Measurements from ENCODE around the gene TMC2. TPM values are rescaled to one million over a fixed set of nuclear protein-coding genes. Genes with fewer than 3 reads are reported as not detected.
"Not testable (repeated sequence)": the region's sequence is repeated elsewhere in the genome, so short reads cannot be mapped to it uniquely, and the experiment has no call there.

The TMC2 gene
- total RNA-seq, 2 donors from 2014 or later, result 0.24 TPM; not detected in 1

DNA sequence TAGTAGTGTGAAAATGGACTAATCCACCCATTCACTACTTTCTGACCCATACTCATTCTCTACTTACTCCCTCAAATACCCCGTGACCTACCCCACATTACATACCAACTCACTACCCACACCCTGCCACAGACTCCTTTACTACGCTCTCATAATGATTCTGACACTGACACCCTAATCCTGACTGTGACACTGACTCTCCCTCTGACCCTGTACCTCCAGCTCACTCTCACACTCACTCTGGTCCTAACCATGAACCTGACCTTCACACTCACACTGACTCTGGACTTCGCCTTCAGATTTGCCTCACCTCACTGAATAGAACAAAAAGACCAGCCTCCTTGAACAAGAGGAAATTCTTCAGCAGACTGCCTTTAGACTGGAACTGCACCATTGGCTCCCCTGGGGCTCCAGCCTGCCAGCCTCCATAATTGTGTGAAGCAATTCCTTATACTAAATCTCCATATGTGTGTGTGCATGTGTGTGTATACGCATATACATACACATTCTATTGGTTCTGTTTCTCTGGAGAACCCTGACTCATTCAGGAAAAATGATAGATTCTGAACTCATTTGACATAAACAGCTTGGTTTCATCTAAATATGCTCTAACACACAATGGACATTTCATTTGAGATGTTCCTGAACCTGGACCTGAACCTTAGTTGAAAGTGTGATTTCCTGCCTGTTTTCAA, 17.1 kb upstream of the TMC2 start:
- Mint-ChIP-seq H3K9me3 (no peaks in the 10 kb centered on the region), H3K27me3 (ENCODE audit: insufficient read depth) (peaks cover 63% of the 10 kb centered on the region), H3K36me3 (ENCODE audit: low read depth) (no peaks in the 10 kb centered on the region), H3K4me3 (no peak overlapping the region), H3K27ac (no peak overlapping the region), H3K4me1 (no peaks in the 10 kb centered on the region)
- Histone ChIP-seq H3K9me3 (ENCODE audit: control insufficient read depth, low read length) (no peaks in the 10 kb centered on the region), H3K9ac (ENCODE audit: extremely low read depth, low read length, poor library complexity, severe bottlenecking) (no peak overlapping the region), H3K27me3 (ENCODE audit: control insufficient read depth, insufficient read depth, low read length, poor library complexity, severe bottlenecking) (peaks cover 52% of the 10 kb centered on the region), H3K36me3 (ENCODE audit: control insufficient read depth, insufficient read depth, low read length) (no peaks in the 10 kb centered on the region), H3K27ac (ENCODE audit: low read depth, low read length) (no peak overlapping the region), H3K4me3 (ENCODE audit: low read length) (no peak overlapping the region), H3K4me1 (ENCODE audit: control insufficient read depth, insufficient read depth, low read length) (no peaks in the 10 kb centered on the region)
- TF ChIP-seq, protein P1, sequence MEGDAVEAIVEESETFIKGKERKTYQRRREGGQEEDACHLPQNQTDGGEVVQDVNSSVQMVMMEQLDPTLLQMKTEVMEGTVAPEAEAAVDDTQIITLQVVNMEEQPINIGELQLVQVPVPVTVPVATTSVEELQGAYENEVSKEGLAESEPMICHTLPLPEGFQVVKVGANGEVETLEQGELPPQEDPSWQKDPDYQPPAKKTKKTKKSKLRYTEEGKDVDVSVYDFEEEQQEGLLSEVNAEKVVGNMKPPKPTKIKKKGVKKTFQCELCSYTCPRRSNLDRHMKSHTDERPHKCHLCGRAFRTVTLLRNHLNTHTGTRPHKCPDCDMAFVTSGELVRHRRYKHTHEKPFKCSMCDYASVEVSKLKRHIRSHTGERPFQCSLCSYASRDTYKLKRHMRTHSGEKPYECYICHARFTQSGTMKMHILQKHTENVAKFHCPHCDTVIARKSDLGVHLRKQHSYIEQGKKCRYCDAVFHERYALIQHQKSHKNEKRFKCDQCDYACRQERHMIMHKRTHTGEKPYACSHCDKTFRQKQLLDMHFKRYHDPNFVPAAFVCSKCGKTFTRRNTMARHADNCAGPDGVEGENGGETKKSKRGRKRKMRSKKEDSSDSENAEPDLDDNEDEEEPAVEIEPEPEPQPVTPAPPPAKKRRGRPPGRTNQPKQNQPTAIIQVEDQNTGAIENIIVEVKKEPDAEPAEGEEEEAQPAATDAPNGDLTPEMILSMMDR (conservative IDR thresholded peaks at IDR 0.05), result no peak
- WGBS, 2 experiments (ENCODE audit: insufficient coverage in 1 of 2, insufficient read length in 1 of 2), result 83 to 95% methylated on average over 3 to 4 of the region's 4 CpGs
- DNase-seq, result no peak

DNA sequence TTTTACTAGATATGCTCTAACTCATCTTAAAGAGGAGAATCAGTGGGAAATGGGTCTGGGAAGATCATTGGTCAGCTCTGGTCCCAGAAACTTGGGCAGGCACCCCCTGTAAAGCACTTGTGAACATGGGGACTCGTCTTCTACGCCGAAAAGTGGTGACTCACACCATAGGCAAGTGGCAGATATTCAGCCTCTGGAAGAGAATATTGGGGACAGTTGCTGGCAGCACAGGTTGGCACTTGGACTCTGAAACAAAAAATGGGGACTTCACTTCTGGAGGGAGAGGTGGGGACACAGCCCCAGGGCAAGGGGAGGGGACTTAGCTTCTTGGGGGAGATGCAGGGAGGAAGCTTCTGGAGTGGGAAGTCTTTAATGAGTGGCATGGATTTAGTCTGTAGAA, 15.8 kb upstream of the TMC2 start:
- no peak overlapping the region for H3K27ac ChIP-seq (ENCODE audit: low read depth, low read length)
- H3K4me3 ChIP-seq (ENCODE audit: low read length), result no peak overlapping the region
- H3K9me3 ChIP-seq (ENCODE audit: control insufficient read depth, low read length), result no peaks in the 10 kb centered on the region
- no peaks in the 10 kb centered on the region for H3K36me3 Mint-ChIP-seq (ENCODE audit: low read depth)
- H3K4me1 Mint-ChIP-seq, result peaks cover 2% of the 10 kb centered on the region
- no peak overlapping the region for H3K4me3 Mint-ChIP-seq
- peaks cover 74% of the 10 kb centered on the region for H3K27me3 Mint-ChIP-seq (ENCODE audit: insufficient read depth)
- no peak overlapping the region for H3K27ac Mint-ChIP-seq
- no peaks in the 10 kb centered on the region for H3K36me3 ChIP-seq (ENCODE audit: control insufficient read depth, insufficient read depth, low read length)
- TF ChIP-seq, protein P1 (conservative IDR thresholded peaks at IDR 0.05), result no peak
- no peak for DNase-seq
- H3K27me3 ChIP-seq (ENCODE audit: control insufficient read depth, insufficient read depth, low read length, poor library complexity, severe bottlenecking), result peaks cover 47% of the 10 kb centered on the region
- no peaks in the 10 kb centered on the region for H3K9me3 Mint-ChIP-seq
- WGBS, 2 experiments (ENCODE audit: insufficient coverage in 1 of 2, insufficient read length in 1 of 2), result 91% methylated on average over 3 of the region's 3 CpGs; no CpG with 5 or more reads in 1 of the 2 experiments
- H3K4me1 ChIP-seq (ENCODE audit: control insufficient read depth, insufficient read depth, low read length), result no peaks in the 10 kb centered on the region
- H3K9ac ChIP-seq (ENCODE audit: extremely low read depth, low read length, poor library complexity, severe bottlenecking), result no peak overlapping the region

DNA sequence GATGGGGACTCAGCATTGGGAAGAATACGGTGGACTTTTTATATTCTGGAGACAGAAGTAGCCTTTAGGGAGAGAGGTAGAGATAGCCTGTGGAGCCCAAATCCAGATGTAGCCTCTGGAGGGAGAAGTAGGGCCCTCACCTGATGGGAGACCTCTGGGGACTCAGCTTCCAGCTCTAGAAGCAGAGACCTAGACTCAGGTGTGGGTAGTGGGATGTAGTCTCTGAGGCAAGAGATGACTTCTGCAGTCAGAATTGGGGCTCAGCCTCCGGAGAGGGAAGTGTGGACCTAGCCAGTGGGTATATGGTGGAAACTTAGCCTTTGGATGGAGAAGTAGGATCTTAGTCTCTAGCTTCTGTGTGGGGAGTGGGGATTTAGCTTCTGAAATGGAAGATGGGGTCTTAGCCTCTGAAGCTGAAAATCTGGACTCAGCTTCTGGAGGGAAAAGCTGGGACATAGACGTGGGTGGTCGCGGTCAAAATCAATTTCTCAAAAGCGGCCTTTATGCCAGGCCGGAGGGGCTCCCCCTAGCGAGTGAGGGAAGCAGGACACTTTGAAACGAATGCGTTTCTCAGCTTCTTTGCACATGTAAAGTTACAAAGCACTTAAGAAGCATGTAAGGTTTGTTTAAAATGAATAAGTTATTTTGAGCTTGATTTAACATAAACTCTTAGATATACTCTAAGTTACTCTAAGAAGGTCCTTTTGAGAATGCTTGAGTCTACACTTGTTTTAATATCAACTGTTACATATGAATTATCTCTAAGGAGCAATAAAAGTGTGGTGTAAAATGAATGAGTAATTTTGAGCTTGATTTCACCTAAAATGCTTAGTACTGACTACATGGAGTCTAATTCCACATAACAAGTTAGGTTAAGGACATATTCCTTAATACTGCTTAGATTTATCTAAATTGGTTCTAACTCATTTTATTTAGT, 14.7 kb upstream of the TMC2 start:
- no peaks in the 10 kb centered on the region for H3K9me3 Mint-ChIP-seq
- H3K4me3 Mint-ChIP-seq, result no peak overlapping the region
- peaks cover 2% of the 10 kb centered on the region for H3K4me1 Mint-ChIP-seq
- TF ChIP-seq, protein P1 (conservative IDR thresholded peaks at IDR 0.05), result peak; percentile 92
- Histone ChIP-seq H3K4me1 (ENCODE audit: control insufficient read depth, insufficient read depth, low read length) (no peaks in the 10 kb centered on the region), H3K4me3 (ENCODE audit: low read length) (no peak overlapping the region), H3K27ac (ENCODE audit: low read depth, low read length) (no peak overlapping the region), H3K27me3 (ENCODE audit: control insufficient read depth, insufficient read depth, low read length, poor library complexity, severe bottlenecking) (peaks cover 47% of the 10 kb centered on the region), H3K9me3 (ENCODE audit: control insufficient read depth, low read length) (no peaks in the 10 kb centered on the region), H3K9ac (ENCODE audit: extremely low read depth, low read length, poor library complexity, severe bottlenecking) (no peak overlapping the region), H3K36me3 (ENCODE audit: control insufficient read depth, insufficient read depth, low read length) (no peaks in the 10 kb centered on the region)
- 20 to 26% methylated on average over 7 to 10 of the region's 10 CpGs for WGBS, 2 experiments (ENCODE audit: insufficient coverage in 1 of 2, insufficient read length in 1 of 2)
- DNase-seq, result peak; percentile 80
- peaks cover 85% of the 10 kb centered on the region for H3K27me3 Mint-ChIP-seq (ENCODE audit: insufficient read depth)
- no peaks in the 10 kb centered on the region for H3K36me3 Mint-ChIP-seq (ENCODE audit: low read depth)
- H3K27ac Mint-ChIP-seq, result no peak overlapping the region

DNA sequence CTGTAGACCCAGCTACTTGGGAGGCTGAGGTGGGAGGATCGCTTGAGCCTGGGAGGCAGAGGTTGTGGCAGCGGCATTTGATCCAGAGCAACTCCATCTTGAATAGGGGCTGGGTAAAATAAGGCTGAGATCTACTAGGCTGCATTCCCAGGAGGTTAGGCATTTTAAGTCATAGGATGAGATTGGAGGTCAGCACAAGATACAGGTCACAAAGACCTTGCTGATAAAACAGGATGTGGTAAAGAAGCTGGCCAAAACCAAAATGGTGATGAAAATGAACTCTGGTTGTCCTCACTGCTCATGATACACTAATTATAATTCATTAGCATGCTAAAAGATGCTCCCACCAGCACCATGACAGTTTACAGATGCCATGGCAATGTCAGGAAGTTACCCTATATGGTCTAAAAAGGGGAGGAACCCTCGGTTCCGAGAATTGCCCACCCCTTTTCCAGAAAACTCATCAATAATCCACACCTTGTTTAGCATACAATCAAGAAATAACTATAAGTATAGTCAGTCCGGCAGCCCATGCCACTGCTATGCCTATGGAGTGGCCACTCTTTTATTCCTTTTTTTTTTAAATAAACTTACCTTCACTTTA, 13.4 kb upstream of the TMC2 start:
- 88 to 100% methylated on average over 2 to 5 of the region's 5 CpGs for WGBS, 2 experiments (ENCODE audit: insufficient coverage in 1 of 2, insufficient read length in 1 of 2)
- not testable (repeated sequence) for H3K36me3 Mint-ChIP-seq (ENCODE audit: low read depth); H3K9ac ChIP-seq (ENCODE audit: extremely low read depth, low read length, poor library complexity, severe bottlenecking); H3K36me3 ChIP-seq (ENCODE audit: control insufficient read depth, insufficient read depth, low read length); H3K9me3 ChIP-seq (ENCODE audit: control insufficient read depth, low read length); H3K4me3 ChIP-seq (ENCODE audit: low read length); H3K27ac Mint-ChIP-seq; H3K4me1 ChIP-seq (ENCODE audit: control insufficient read depth, insufficient read depth, low read length); H3K27ac ChIP-seq (ENCODE audit: low read depth, low read length); H3K9me3 Mint-ChIP-seq; DNase-seq; H3K4me1 Mint-ChIP-seq; H3K4me3 Mint-ChIP-seq
- H3K27me3 ChIP-seq (ENCODE audit: control insufficient read depth, insufficient read depth, low read length, poor library complexity, severe bottlenecking), result peaks cover 55% of the 10 kb centered on the region
- peaks cover 94% of the 10 kb centered on the region for H3K27me3 Mint-ChIP-seq (ENCODE audit: insufficient read depth)
